Right atrium auricular region (tissue), 2 donors: ENCODE data around the gene MYH3. TPM values are rescaled to one million over a fixed set of nuclear protein-coding genes. Genes with fewer than 3 reads are reported as not detected.

Experiments used
- DNase-seq: peaks from one replicate; pipeline ENCODE4 v3.0.0-alpha.2; 2019; ENCODE audit warnings: low spot score
- H3K27ac ChIP-seq, 2 donors: fragments of 200-600 bp; sonication (generic); 1 replicate in 1 of 2; 2 replicates in 1 of 2; pipeline ENCODE4 v1.5.1; 2016 to 2019
- H3K27me3 ChIP-seq, 2 donors: fragments of 200-600 bp; sonication (generic); one replicate each; pipeline versions ENCODE4 v1.5.1 to v1.6.0; 2017 to 2019
- H3K36me3 ChIP-seq: fragments of 200-600 bp; sonication (generic); one replicate; pipeline ENCODE4 v1.5.1; 2016
- H3K4me1 ChIP-seq, 2 donors: fragments of 200-600 bp; sonication (generic); one replicate each; pipeline versions ENCODE4 v1.5.1 to v1.6.0; 2017 to 2019
- H3K4me3 ChIP-seq, 2 donors: fragments of 200-600 bp; sonication (generic); 1 replicate in 1 of 2; 2 replicates in 1 of 2; pipeline ENCODE4 v1.5.1; 2017 to 2019; ENCODE audit warnings: mild to moderate bottlenecking in 1 of 2, moderate library complexity in 1 of 2
- H3K9me3 ChIP-seq, 2 donors: fragments of 200-600 bp; sonication (generic); one replicate each; pipeline ENCODE4 v1.5.1; 2019
- CTCF ChIP-seq, 2 donors: fragments of 200-600 bp; sonication (generic); IDR thresholded peaks; one replicate each; pipeline ENCODE4 v1.5.1; 2019; ENCODE audit warnings: antibody characterized with exemption in 2 of 2
- total RNA-seq, 2 donors: library from RNA; depleted of rRNA; stranded (reverse); fragments of >200 nt; gene quantifications; one replicate each; pipeline ENCODE4 v1.1.0, GENCODE V29; 2016

Gene MYH3
- under 1 TPM; 0.22 to 0.43 TPM for total RNA-seq

GRCh38 chr17:10657148-10657547, at the start of gene MYH3:
TSS of gene MYH3 (minus strand) at chr17:10657309. CDS start at chr17:10655064, 2,245 bp downstream.
- Histone ChIP-seq H3K9me3 (no peaks in the 10 kb centered on the region), H3K36me3 (no peaks in the 10 kb centered on the region), H3K4me1 (no peaks in the 10 kb centered on the region), H3K27ac (no peak within 1 kb of the TSS), H3K27me3 (no peaks in the 10 kb centered on the region), H3K4me3 (no peak within 1 kb of the TSS)
- DNase-seq, result no peak
- no peak for TF ChIP-seq CTCF (IDR thresholded peaks at IDR 0.05)

- Histone ChIP-seq H3K4me1 (peaks cover 0 to 7% of the 10 kb centered on the region in 2 donors), H3K27me3 (no peaks in the 10 kb centered on the region), H3K4me3 (no peak overlapping the region), H3K9me3 (no peaks in the 10 kb centered on the region), H3K27ac (no peak overlapping the region), H3K36me3 (peaks cover 29% of the 10 kb centered on the region)
- DNase-seq, result no peak
- no peak for TF ChIP-seq CTCF (IDR thresholded peaks at IDR 0.05)
These were observed 48.6 kb upstream of the MYH3 start for GRCh38 chr17:10705727-10706126.

- H3K9me3 ChIP-seq, result no peaks in the 10 kb centered on the region
- peaks cover 18% of the 10 kb centered on the region for H3K36me3 ChIP-seq
- no peaks in the 10 kb centered on the region for H3K27me3 ChIP-seq
- no peak overlapping the region for H3K27ac ChIP-seq
- no peak overlapping the region for H3K4me3 ChIP-seq
- no peak for DNase-seq
- no peak for TF ChIP-seq CTCF (IDR thresholded peaks at IDR 0.05)
- H3K4me1 ChIP-seq, result peaks cover 0 to 16% of the 10 kb centered on the region in 2 donors
These were observed 45.5 kb upstream of the MYH3 start for GRCh38 chr17:10702574-10702973.

GRCh38 chr17:10699856-10700255, 42.7 kb upstream of the MYH3 start:
- no peak for DNase-seq
- no peaks in the 10 kb centered on the region for H3K9me3 ChIP-seq
- peaks cover 5% of the 10 kb centered on the region for H3K36me3 ChIP-seq
- no peaks in the 10 kb centered on the region for H3K27me3 ChIP-seq
- H3K4me3 ChIP-seq, result no peak overlapping the region
- H3K4me1 ChIP-seq, result peaks cover 0 to 27% of the 10 kb centered on the region in 2 donors
- no peak overlapping the region for H3K27ac ChIP-seq
- TF ChIP-seq CTCF (IDR thresholded peaks at IDR 0.05), result no peak

- TF ChIP-seq CTCF (IDR thresholded peaks at IDR 0.05), result no peak
- H3K4me1 ChIP-seq, result peaks cover 0 to 27% of the 10 kb centered on the region in 2 donors
- H3K4me3 ChIP-seq, result peak overlapping the region; percentile 93 to 99
- peak overlapping the region; percentile 86 to 93 for H3K27ac ChIP-seq
- no peak for DNase-seq
- no peaks in the 10 kb centered on the region for H3K9me3 ChIP-seq
- no peaks in the 10 kb centered on the region for H3K27me3 ChIP-seq
- H3K36me3 ChIP-seq, result peaks cover 20% of the 10 kb centered on the region
These were observed 41.1 kb upstream of the MYH3 start for GRCh38 chr17:10698096-10698818.
